GM21381 (cell line): ENCODE data around the gene HOXA13.

Experiments
- ATAC-seq: cut with Tn5 transposase; IDR thresholded peaks from one replicate; pipeline ENCODE4 v1.9.1; 2021; ENCODE audit warnings: mild to moderate bottlenecking, moderate library complexity; ENCODE audit not compliant: unreplicated experiment

HOXA13 gene

DNA sequence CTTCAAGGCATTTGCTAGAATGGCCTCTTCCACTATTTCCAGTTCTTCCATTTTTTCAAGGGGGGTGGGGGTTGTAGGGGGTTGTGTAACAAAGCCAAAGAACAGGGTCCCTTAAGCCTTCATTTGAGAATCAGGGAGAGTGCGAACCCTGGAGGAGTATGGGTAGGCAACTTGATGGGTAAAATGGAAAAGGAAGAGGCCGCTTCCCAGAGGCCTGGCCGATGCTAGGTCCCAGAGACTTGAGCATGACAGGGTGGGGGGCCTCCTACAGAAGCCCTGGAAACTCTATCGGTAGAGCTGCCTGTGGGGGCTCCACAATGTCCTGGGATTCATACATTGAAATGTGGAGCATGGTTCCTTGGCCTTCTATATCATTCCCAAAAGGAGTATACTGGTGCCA lies 9.1 kb upstream of the HOXA13 start:
- ATAC-seq: no peak

DNA sequence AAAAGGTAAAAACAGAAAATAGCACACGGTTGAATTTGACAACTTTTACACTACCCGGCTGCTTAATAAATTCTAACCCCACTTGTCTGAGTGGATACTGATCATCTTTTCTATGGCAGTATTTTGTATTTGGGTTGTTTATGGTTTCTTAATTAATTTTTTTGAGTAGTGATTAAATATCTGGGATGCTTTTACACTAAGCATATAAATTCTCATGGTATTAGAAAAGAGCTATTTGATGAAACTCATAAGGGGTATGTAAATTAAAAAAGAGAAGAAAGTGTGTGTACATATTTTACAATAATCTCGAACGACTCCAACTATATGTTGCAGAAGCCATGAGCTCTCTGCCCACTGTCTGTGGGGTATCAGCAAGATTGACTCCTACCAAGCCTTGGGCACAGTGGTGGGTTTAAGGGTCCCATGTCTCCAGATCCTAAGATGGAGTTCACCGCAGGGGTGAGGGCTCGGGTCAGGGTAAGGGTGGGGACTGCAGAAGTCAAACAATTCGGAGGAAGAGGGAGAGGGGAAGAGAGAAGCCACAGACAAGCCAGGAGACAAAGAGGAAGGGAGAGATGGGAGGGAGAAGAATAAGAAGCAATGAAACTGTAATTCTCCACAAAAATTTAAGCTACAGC lies 7.6 kb upstream of the HOXA13 start:
- ATAC-seq: no peak

DNA sequence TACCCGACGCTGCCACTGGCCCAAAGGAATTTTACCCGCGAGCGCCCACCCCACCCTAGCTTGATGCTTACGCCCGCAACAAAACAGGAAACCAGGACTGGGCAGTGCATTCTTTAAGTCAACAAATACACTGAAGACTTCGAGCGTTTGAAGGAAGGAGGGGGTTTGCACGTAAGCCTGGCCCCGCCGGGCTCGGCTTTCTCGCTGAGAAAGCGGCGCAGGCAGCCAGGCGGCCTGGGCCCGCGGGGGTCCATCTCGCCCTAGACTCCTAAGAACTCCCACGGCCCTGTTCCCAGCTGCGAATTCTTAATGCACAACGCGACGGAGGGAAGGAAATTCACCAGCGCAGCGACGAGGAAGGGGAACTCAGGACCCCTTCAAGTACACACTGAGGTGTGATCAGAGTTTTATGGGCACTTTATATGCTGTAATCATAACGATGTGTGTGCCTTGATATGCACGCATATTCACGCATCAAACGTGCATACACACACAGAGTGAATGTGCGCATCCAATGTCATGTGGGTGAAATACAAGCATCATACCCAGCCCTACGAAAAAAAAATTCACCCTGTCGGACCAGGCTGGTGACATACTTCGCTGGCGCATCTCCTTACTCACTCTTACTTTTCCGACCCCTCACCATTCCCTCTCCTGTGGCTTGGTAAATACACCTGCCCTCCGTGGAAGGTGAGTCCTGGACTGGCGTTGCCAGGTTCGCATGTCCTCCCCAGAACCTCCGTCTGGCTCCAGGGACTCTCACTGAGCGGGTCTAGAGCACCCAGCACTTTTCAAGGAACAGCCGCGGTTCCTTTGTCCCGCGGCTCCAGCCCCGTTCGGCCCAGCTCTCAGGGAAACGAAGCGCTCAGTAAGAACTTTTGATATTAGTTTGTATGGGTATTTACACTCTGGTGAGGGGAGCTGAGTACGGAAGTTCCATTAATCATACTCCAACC lies 5.7 kb upstream of the HOXA13 start:
- ATAC-seq: no peak

DNA sequence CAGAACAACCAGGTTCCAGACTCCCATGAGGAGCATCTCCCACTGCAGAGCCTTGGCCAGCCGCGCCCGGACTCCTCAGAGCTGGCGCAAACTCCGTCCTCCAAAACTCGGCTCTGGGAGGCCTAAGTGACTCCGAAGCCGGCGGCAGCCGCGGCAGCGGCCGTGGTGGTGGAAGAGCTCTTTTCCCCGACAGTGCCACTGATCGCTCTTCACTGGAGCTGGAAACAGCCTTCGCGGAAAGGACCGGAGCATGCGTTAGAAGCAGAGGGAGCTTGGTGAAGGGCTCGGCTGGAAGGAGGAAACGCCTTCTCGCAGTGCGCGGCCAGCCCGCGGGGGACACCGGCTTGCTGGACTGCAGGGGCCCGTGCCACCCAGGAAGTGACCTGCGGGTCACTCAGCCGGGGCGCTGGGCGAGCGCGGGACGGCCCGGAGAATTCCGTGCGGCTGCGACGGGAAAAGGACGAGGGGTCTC lies 5.0 kb upstream of the HOXA13 start:
- no peak for ATAC-seq

DNA sequence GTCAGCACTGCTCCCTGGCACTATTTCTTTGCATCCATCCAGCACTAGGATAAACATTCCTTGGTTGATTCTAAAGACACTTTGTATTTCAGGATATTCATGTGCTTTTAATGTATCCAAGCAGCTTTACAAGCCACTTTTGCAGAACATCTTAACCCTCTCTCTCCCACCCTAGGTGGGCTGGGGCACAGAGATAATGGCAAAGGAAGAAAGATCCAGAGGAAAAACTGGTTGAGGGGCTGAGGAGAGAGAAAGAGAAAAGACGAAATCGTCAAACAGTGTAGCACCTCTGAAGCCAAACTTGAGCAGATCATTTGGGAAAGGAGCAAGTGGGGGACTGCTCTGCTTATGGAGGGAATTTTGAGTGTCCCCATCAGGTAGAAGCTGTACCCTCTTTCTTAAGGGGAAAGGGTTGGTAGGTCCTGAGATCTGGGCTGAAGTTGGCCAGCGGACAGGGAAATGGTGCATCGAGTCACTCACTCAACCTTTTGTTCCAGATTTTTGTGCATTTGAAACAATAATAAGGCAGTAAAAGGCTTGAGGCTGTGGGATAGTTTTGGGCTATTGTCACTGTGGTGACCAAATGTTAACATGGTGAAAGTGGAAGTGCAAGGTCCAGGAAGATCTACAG lies 4.2 kb upstream of the HOXA13 start:
- no peak for ATAC-seq

DNA sequence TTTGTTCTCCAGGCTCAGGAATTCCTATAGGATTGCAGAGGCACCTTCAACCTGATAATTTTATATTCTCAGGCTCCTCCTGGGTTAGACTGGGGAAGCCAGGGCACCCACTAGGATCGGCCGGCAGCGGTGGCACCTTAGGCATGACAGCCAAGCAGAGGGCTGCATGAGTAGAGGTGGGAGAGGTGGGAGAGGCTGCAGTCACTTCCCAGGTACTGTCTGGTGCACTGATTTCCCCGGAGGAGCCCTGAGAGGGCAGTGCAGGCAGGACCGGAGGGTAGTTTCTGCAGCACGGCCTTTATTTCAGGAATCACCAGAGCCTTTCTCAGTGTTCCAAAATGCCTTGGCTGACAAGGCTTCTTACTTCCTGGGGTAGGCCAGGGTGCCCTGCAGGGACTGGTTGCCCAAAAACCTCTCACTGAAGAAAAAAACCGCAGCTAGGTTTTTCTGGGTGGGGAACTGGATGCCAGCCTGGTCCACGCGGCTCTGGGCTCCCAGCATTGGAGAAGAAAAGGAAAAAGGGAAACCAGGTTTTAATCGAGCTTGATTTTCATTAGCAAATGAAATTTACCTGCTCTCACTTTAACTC lies 3.6 kb upstream of the HOXA13 start:
- ATAC-seq: no peak

DNA sequence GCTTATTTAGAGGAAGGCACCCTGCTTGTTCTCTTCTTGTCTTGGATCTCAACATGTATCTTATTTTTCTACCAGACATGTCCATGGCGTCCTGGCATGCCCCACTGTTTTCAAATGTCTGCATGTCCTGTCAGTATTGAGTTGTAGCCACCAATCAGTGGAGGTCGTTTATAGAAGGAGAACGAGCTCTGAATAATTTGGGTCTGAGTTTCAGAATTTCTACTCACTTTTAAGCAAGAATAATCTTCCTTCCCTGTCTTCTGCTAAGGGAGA lies 2.9 kb upstream of the HOXA13 start:
- no peak for ATAC-seq

DNA sequence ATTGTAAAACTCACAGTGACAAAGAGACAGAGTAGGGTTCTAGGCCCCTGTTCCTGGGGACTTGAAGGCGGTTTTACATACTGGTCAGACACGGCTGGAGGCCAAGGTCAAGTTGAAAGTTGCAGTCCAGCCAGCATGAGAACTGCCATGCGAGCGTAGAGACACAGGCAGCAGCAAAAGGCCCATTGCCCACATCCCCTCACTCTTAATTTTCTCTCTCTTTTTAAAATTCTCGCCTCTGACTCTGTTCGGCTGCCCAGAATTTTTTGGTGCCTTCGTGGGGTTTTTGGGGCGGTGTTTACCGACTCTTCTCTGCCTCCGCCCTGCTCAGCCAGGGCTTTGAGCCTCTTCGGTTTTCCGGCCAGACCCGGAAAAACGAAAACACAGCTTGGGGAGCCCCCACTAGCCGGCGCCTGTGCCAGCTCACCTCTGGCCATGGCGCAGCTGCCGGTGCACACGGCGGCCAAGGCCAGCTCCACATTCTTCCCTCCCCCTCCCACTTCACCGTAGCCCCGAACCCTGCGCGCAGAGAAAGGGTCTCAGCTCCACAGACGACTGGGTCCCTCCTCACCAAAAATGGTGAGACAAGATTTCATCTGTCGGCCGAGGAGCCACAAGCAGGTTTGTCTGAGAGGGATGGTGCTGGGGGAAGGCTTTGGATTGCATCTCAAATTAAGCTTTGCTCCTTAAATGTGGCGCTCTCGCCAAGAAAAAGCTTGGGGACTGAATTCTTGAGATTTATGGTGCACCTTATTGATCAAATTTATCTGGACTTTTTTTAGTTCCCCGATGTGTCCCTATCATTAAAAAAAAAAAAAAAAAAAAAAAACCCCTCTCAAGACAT lies 2.3 kb upstream of the HOXA13 start:
- no peak for ATAC-seq

DNA sequence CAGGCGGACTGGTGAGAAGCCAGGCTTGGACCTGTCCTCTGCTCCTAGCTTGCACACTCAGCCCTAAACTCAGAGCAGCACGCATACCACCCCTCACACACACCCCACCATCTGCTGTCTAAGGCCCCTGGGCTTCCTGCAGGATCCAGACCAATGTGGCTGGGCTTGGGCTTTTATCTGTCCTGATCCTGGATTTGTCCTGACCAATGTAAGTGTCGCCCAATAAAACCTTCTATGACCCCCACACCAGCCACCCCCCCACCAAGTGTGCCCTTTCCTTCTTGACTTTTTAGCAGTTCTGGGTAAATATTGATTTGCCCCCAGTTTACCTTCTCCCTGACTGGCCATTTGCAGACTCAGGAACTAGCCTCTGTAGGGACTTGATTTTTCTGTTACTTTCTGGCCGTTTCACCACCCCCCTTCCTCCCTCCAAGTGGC lies 1.7 kb upstream of the HOXA13 start:
- ATAC-seq: no peak

DNA sequence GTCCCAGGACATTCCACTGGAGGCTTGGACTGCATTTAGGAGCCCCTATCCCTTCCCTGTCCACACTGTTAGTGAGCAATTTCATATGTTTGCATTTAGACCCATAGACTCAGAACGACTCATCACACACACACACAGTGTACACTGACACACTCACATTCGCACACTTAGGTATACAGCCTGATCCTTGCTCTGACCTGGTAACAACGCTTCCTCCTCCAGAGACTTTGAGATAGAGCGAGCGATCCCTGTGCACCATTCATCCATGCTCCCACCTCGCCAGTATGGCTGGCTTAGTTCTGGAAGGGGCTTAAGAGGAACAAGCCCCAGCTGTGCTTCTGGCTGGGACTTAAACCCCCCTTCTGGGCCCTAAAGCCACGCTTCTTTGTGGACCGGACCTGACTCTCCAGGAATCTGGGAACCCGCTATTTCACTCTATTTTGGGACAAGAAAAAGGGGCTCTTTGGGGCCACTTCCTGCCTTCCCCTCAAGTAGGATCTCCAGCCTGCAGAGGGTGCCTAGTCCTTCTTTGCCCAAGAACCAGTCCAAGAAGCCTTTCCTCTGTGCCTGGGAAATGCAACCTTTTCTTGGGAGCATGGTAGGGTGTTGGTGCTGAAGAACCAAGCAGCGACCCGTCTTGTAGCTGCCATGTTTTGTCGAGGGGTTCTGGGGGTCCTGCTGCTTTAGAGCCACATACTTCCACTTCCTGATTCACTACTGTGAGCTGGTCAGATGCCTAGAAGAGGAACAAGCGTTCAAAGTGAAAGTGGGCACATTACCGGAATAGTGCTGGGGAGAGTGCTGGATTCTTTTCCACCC lies 1.1 kb upstream of the HOXA13 start:
- ATAC-seq: no peak

DNA sequence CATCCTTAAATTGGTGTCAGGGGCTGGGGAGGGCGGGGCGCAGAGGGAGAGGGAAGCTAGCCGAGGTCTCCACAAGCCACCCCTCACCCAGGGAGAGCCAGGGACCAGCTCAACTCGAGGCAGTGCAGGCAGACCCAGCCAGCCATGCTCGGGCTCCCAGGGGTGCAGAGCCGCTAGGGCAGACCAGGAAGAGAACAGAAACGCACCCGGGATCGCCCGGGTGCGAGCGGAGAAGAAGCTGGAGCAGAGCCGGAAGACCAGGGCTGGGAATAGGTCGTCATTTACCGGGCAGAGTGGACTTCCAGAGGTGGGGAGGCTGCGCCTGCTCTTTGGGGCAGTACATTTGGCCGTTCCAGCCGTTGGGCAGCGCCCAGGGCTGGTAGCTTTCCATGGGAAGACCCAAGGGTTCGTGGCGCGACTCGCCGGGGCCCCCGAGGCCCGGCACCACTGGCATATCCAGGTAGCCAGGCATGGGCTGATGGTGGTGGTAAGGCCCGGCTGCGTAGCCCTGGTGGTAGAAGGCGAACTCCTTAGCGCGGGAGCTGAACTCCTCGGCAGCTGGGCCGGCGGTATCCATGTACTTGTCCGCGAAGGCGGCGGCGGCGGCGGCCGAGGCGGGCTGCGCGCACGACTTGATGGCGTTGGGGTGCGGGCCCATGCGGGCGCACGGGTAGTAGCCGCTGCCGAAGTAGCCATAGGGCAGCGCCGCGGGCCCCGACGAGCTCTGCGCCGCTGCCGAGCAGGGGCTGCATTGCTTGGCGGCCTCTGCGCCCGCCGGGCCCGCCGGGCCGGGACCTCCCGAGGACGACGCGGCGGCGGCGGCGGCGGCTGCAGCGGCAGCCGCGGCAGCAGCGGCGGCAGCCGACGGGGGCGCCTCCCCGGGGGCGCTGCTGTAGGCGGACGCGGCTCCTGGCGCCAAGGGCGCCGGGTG lies 755 bp downstream of the HOXA13 start:
- peak; percentile 21 for ATAC-seq

DNA sequence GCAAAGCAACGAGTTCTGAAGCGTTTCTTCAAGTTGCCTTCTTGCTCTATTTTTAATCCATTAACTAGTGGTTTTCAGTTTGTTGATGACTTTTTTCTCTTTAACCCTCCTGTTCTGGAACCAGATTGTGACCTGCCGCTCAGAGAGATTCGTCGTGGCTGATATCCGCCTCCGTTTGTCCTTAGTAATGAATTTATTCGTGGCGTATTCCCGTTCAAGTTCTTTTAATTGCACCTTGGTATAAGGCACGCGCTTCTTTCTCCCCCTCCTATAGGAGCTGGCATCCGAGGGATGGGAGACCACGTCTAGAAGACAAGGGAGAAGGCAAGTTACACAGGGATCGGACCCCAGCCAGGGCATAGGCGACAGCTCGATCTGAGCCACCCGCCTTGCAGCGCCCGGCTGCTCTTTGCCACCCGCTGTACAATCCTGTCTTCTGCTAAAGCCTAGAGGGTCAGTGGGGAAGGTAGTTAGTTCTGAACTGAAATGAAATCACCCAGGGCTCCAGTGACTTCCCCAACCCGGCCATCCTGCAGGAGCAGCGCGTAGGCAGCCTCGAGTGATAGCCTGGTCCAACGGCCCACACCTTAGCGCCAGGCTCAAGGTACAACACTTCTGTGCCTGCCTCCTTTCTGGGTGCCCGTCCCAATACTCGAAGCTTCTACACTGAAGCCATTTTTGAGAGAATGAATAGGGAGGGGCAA lies 1.6 kb downstream of the HOXA13 start:
- ATAC-seq: no peak

DNA sequence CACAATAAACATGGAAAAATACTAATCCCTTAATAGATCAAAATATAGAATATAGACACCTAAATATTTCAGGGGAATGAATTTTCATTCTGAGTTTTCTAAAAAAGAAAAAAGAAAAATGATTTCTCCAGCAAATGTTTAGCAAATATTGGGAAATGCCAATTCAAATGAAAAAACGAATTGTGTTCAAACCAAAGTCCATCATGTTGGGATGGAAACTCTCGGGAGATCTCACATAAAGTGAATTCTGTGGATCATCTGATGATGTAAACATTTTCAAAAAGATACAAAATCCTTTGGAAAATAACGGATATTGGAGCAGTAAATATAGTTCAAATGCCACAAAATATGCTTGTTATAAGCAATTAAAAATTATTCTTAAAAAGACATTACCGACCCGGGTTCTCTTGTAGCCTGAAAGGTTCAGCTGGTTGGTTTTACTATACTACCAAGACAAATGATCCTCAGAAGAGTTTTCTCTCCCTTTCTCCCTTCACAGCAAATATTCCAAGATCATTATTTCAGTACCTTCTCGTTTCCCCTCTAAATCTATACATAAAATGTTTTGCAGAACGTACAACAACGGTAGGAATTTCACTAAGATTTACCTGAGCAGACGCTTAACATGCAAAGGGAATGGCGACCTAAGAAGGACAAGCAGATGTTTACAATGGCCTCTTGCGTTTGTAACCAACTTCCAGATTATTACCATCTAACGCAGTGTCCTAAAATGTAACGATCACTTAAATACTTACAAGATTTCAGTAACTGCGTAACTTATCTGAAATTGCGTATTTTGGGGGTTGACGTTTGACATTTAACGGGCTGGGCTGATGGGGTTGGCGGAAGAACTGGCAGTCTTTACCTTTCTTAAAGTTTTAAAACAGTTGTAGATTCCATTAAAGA lies 2.5 kb downstream of the HOXA13 start:
- ATAC-seq: no peak

DNA sequence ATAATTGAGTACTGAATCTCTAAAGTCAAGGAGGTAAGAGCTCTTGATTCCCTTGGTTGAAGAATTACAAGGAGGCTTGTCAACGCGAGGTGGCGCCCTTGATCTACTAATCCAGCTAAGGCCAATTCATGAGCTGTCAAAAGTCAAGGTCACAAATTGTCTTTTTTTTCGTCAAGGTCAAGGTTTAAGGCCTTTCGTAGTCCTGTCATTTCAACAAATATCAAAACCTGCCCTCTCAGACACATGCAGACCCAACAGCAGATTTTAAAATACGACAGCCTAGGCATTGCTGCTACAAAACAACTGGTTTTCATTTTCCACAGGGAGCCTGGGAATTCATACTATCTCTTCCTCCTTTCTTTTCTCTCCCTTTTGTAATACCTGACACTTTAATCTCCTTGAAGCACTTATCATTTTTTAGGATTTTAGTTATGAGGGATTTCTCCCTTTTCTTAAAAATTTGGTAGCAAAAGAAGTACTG lies 3.6 kb downstream of the HOXA13 start:
- no peak for ATAC-seq

DNA sequence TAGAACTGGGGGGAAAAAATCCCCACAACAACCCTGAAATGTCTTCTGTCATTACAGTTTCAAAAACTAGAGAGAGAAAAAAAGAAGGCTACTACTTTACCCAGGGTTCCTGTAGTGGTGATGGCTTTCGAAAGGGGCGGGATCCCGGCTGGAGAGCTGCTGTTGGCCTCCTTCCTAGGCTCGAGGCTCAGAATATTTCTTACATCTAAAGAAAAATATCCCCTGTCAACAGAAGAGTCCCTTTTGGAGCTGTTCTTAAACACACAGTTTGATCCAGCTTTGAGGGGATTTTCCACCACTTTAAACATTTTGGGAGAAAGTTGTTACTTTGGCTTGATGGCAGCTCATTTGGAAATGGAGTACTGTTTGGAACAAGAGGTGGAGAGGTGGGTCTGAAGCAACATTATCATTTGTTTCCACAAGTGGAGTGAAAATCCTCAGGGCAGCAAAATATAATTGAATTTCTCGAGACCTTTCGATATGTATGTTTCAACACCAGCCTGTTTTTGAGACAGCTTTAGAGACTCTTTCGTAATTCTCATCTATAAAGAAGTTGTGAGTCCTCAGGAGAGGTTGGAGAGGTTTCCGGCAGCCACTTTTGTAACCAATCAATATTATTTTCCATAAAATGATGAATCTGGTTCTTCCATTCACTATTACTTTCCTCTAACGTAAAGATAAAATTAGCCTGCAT lies 5.1 kb downstream of the HOXA13 start:
- no peak for ATAC-seq

DNA sequence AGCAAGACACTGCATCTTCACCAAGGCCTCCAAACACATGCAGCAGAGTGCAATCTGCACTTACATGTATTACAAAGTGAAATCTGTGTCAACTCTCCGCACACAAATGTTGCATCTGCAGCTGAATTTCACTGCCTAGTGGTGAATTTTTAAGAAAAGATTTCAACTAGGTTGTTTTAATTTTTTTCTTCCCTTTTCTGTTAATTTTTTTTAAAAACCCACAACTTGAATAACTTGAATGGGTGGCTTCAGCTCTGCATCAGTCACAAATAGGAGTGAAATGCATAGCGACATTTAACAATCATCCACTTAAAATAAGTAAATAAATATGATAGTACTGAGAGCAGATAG lies 5.9 kb downstream of the HOXA13 start:
- no peak for ATAC-seq
